ENCODE measurements around the gene LAMC3.

LAMC3 gene

DNA sequence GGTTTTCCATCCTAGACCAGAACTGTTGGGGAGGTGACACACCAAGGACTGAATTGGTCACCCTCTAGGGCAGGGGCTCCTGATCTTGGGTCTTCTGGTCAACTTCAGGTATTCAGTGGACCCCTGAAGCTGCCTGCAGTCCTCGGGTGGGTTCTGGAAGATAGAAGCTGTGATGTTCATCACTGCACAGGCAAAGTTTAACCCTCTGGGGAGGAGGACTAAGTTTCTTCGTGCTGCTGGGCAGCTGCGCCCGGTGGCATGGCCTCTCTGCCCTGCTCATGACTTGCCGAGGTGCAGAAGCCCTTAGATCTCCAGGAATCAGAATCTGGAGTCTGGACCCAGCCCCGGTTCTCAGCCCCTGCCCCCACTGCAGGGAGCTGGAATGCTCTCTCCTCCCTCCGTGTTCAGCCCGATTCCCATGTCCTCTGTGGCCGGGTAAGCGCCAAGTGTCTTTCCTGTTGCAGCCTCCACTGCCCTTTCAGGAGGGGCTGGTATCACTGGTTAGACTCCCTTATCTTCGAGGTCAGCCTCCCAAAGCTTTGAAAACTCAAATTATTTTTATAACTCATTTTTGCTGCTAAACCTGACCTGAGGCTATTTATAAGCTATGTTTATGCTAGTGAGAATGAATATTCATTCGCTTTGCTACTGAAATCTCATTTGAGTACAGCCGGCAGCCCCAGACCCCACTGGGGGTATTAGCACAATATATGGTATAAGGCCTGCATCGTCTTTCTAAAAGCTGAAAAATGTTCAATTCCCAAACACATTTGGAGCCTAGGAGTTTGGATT lies 1.7 kb downstream of the LAMC3 start:
- TF ChIP-seq, protein P1, sequence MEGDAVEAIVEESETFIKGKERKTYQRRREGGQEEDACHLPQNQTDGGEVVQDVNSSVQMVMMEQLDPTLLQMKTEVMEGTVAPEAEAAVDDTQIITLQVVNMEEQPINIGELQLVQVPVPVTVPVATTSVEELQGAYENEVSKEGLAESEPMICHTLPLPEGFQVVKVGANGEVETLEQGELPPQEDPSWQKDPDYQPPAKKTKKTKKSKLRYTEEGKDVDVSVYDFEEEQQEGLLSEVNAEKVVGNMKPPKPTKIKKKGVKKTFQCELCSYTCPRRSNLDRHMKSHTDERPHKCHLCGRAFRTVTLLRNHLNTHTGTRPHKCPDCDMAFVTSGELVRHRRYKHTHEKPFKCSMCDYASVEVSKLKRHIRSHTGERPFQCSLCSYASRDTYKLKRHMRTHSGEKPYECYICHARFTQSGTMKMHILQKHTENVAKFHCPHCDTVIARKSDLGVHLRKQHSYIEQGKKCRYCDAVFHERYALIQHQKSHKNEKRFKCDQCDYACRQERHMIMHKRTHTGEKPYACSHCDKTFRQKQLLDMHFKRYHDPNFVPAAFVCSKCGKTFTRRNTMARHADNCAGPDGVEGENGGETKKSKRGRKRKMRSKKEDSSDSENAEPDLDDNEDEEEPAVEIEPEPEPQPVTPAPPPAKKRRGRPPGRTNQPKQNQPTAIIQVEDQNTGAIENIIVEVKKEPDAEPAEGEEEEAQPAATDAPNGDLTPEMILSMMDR (IDR thresholded peaks at IDR 0.05), result no peak

DNA sequence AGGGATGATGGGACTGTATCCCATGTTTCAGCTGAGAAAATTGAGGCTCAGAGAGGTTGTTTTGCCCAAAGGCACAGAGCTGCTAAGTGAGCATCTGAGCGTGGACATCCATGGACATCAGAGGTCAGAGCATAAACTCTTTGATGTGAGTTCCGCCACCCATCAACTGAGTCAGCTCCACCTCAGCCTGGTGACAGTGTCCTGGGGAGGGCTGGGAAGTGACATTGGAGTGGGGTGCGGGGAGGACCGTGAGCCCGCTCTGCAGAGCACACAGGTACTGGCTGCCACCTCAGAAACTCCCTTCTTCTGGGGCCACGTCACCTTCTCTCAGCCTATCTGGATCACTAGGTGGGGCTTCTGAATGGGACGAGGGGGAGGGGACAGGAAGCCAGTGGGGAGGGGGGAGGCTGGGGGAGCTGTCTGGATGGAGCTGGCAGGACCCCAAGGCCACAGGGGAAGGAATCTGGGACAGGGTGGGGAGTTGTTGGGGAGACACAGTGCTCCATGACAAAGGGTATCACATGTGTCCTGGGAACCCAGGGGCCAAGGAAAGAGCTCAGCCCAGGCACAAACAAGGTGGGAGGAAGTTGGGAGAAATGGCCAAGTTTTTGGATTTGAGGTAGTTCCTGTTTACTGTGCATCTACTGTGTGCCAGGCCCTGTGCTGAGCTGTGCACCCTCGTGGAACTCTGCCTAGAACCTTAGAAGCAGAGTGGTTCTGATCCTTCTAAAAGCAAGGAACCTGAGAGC lies 2.5 kb downstream of the LAMC3 start:
- TF ChIP-seq, protein P1 (IDR thresholded peaks at IDR 0.05), result no peak

DNA sequence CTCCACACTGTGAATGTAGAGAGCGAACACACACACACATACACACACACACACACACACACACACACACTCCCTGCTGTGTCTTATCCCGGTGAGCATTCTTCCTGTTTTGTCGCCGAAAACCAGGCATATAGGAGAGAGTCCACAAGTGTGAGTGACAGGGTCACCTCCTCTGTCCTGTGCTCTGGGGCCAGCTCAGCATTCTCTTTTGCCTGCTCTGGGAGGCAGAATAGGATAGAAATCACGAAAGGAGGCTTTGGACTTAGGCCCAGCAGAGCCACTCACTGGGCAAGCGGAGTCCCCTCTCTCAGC lies 3.0 kb downstream of the LAMC3 start:
- TF ChIP-seq, protein P1 (IDR thresholded peaks at IDR 0.05), result no peak

DNA sequence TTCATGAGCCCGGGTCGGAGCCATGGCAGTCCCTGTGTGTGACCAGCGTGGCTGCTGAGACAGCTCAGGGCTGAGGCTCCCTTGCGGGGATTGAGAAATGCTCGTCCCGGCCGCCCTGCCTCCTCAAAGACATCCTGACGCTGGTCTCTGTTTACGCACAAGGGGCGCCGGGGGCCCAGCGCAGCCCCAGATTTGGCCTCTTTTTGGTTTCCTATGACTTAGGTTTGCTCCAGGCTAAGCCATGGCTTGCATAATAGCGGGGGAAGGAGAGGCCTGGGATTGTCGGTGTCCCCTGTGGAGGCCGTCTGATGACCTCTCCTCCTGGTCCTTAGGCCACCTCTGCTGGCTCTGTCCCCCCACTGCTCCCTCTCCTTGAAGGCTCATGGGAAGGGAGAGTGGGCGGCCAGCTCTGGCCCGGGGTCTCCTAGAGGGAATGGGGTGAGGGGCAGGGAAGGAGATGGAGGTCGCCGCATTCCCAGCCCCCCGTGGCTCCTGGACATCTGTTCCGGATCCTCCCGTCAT lies 3.5 kb downstream of the LAMC3 start:
- TF ChIP-seq, protein P1 (IDR thresholded peaks at IDR 0.05), result no peak

DNA sequence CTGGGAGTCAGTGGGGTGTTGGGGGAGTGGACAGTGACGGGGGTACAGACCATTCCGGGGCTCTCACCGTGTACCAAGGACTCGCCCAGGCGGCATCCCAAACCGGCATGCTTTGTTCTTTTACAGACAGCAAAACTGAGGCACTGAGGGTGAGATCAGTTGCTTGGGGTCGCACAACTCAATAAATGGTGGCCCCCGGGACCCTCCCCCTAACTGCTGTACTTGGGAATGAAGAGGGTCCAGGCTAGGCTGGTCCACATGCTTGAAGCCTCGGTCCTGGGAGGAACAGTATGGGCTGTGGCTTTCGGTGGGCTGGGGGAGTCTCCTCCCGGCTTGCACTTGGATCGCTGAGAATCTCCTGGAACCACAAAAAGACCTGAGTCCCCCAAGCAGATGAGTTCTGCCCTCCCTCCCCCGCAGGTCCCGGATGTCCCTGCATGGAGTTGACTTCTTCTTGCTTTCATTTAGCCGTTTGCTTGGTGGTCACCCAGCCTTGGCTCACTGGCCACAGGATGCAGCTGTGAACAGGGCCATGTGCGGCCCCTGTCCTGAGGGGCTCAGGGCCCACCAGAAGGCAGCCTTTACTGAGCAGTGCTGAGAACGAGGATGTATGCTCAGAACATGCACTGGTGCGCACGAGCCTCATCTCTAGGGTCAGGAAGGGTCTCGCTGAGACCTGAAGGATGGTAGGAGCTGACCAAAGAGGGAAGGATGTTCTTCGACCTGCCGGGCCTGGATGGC lies 4.2 kb downstream of the LAMC3 start:
- TF ChIP-seq, protein P1 (IDR thresholded peaks at IDR 0.05), result no peak

DNA sequence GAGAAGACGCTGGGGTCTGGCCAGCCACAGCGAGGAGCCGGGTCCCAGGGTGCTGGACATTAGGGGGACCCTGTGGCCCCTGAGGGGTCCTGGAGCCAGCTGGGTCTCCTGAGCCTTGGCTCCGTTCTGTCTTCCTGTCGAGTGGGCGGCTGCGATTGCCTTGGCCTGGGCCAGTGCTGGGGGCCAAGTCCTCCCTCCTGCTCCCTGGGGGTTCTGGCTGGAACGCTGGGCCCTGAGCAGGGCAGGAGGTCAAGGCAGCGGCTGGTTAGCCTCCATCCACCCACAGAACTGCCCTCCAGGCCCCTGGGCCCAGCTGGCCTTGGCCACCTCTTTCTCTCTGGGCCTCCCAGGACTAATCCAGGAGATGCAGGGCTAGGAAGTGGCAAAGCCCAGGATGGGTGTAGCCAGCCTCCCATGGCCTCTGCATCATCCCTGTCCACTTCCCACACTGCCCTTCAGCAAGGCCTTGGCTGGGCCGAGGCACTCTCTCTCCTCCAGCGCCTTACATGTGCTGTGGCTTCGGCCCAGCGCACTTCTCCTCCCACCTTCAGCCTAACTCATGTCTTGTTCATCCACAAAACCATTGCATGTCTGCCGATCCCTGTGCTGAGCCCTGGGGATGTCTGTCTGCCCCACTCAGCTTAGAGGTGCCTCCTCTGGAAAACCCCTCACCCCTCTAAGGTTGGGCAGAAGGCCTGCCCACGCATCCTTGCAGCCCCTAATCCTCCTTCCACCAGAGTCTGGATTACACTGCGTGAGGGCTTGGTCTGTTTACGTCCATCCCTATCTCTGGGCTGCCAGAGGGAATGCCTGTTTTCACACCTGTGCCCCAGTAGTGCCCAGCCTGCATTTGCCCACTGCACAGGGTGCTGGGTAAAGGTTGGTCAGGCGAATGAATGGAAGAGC lies 5.0 kb downstream of the LAMC3 start:
- TF ChIP-seq, protein P1 (IDR thresholded peaks at IDR 0.05), result no peak
